Mucosa of descending colon (tissue), 3 donors: Measurements from ENCODE around the gene PTCD3. TPM values are rescaled to one million over a fixed set of nuclear protein-coding genes. Genes with fewer than 3 reads are reported as not detected.

Experiments
- ATAC-seq: fragments of 200-7000 bp; cut with Tn5 transposase; one replicate; pipeline ENCODE4 v1.9.1; 2020; ENCODE audit warnings: mild to moderate bottlenecking, moderate library complexity
- DNase-seq, 3 donors: peaks; one replicate each; pipeline ENCODE4 v3.0.0-alpha.2; 2020
- H3K36me3 ChIP-seq: fragments of 200-600 bp; one replicate; pipeline ENCODE4 v1.8.0; 2021; ENCODE audit warnings: low read depth, mild to moderate bottlenecking
- H3K4me1 ChIP-seq: fragments of 200-600 bp; one replicate; pipeline ENCODE4 v1.8.0; 2021; ENCODE audit warnings: low read depth, mild to moderate bottlenecking
- H3K4me3 ChIP-seq: fragments of 200-600 bp; one replicate; pipeline ENCODE4 v1.8.0; 2021; ENCODE audit warnings: mild to moderate bottlenecking
- H3K9me3 ChIP-seq: fragments of 200-600 bp; one replicate; pipeline ENCODE4 v1.8.0; 2021; ENCODE audit warnings: mild to moderate bottlenecking
- intact Hi-C, 2 donors: fragments of 100-400 bp; cut with DNase I in 1 of 2; cut with micrococcal nuclease in 1 of 2; formaldehyde crosslinking; loops; one replicate each; pipeline versions ENCODE4 v1.11.0 to v1.11.1; 2022; cut with DNase I, micrococcal nuclease
- total RNA-seq, 3 donors: library from RNA; stranded (reverse); fragmentation: NEBNext Ultra II Directional in 2 of 3; extraction: Animal tissue kit (Norgen Biotek cat#: 25700) in 2 of 3; gene quantifications; one replicate each; pipeline versions ENCODE4 v1.2.1 to v1.2.4, GENCODE V29; 2021 to 2023
- TF ChIP-seq, protein P1 (sequence below): fragments of 200-600 bp; IDR thresholded peaks from one replicate; pipeline ENCODE4 v1.8.0; 2022; ENCODE audit warnings: antibody characterized with exemption, mild to moderate bottlenecking
- donor health status: DM: no; HTN: no; CAD: no; lungs with moderate emphysema.
- donor health status: DM: no; HTN: no; CAD: no.
- donor health status: DM: no; HTN: yes; CAD: no.

Gene PTCD3
- total RNA-seq, 3 donors from 2014 or later: 89.3 to 90.5 (median 90.4) TPM

DNA sequence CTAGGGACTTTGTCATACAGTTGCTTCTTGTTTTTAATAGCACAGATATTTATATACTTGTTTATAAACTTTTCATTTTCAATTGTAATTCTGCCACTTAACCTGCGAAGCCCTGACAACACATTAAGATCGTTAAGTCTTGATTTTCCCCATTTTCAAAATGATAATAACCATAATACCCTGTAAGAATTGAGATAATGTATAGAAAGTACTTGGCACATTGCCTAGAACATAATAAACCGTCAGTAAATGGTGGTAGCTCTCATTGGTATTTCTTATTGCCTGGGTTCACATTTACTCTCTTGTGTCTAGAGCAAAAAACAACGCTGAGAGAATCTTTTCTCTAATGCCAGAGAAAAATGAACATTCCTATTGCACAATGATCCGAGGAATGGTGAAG lies 18.6 kb downstream of the PTCD3 start:
- no peak for ATAC-seq
- intact Hi-C loops: no loop called here
- TF ChIP-seq, protein P1, sequence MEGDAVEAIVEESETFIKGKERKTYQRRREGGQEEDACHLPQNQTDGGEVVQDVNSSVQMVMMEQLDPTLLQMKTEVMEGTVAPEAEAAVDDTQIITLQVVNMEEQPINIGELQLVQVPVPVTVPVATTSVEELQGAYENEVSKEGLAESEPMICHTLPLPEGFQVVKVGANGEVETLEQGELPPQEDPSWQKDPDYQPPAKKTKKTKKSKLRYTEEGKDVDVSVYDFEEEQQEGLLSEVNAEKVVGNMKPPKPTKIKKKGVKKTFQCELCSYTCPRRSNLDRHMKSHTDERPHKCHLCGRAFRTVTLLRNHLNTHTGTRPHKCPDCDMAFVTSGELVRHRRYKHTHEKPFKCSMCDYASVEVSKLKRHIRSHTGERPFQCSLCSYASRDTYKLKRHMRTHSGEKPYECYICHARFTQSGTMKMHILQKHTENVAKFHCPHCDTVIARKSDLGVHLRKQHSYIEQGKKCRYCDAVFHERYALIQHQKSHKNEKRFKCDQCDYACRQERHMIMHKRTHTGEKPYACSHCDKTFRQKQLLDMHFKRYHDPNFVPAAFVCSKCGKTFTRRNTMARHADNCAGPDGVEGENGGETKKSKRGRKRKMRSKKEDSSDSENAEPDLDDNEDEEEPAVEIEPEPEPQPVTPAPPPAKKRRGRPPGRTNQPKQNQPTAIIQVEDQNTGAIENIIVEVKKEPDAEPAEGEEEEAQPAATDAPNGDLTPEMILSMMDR: no peak
- no peaks in the 10 kb centered on the region for H3K9me3 ChIP-seq
- DNase-seq: no peak
- H3K36me3 ChIP-seq: peaks cover 2% of the 10 kb centered on the region
- H3K4me3 ChIP-seq: no peak overlapping the region
- H3K4me1 ChIP-seq: no peaks in the 10 kb centered on the region

DNA sequence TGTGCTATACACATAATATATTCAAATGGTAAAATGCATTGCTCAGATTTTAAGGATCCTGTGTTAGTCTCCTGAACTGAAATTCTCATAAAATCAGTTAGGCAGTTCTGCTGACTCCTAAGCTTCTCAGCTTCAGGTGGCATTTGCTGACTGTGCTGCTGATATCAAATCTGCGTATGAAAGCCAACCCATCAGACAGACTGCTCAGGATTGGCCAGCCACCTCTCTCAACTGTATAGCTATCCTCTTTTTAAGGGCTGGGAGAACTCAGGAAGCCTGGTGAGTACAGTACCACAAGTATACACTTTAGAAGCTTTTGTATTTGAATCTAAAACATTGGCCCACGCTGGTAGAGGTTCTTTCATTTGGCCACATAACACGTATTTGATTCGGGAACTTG lies 28.7 kb downstream of the PTCD3 start:
- intact Hi-C loops: no loop called here
- ATAC-seq (no peak), DNase-seq (no peak)
- Histone ChIP-seq H3K9me3 (no peaks in the 10 kb centered on the region), H3K4me1 (no peaks in the 10 kb centered on the region), H3K4me3 (no peak overlapping the region), H3K36me3 (peaks cover 8% of the 10 kb centered on the region)
- TF ChIP-seq, protein P1: no peak

GRCh38 chr2:86135653-86136052 lies 29.6 kb downstream of the PTCD3 start:
- H3K36me3 ChIP-seq: peaks cover 8% of the 10 kb centered on the region
- intact Hi-C loops: no loop called here
- TF ChIP-seq, protein P1: no peak
- no peak for ATAC-seq
- H3K9me3 ChIP-seq: no peaks in the 10 kb centered on the region
- DNase-seq: no peak
- H3K4me3 ChIP-seq: no peak overlapping the region
- H3K4me1 ChIP-seq: no peaks in the 10 kb centered on the region

DNA sequence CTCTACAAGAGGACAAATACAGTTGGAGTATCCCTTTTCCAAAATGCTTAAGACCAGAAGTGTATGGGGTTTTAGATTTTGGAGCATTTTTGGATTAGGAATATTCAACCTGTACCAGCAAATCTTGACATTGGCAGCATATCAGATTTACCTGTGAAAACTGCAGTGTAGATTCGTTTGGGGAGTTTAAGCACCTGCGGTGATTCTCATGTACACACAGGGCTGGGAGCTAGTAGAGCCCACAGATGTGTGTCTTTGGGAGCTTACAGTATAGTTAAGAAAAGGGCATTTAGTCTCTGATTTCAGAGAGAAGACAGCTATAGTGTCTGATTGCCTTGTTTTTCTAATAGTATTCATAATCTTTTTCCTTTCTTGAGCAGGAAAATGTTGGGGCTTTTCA lies 30.1 kb downstream of the PTCD3 start:
- ATAC-seq: no peak

DNA sequence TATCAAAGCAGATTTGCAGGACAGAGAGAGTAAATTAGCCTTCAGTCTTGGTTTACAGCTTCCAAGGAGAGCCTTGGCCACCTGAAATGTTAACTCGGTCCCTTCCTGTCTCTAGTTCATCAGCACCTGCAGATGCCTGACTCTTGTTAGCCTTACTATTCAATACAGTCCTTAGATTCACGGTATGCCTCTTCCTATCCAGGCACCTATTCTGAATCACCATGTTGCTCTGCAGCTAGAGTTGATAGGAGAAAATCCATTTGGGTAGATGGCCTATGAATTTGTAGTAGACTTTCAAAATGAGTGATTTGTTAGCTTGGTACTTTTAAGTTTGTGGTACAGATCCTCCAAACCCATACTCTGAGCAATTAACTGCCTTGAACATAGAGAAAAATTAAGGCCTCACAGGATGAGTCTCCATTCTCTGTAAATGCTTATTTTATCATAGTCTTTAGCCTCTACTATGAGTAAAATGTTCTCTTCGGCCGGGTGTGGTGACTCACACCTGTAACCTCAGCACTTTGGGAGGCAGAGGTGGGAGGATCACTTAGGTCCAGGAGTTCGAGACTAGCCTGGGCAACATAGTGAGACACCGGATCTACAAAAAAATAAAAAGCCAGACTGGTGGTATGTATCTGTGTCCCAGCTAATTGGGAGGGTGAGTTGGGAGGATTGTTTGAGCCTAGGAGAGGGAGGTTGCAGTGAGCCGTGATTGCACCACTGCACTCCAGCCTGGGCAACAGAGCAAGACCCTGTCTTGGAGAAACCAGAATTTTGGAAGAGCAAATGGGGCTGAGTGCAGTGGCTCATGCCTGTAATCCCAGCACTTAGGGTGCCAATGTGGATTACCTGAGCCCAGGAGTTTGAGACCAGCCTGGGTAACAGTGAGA lies 32.9 kb downstream of the PTCD3 start:
- Histone ChIP-seq H3K4me1 (no peaks in the 10 kb centered on the region), H3K4me3 (no peak overlapping the region), H3K36me3 (peaks cover 8% of the 10 kb centered on the region), H3K9me3 (no peaks in the 10 kb centered on the region)
- DNase-seq: no peak
- intact Hi-C loops: no loop called here
- no peak for ATAC-seq
- TF ChIP-seq, protein P1: no peak

More for the DNA sequence above, 30.1 kb downstream of the PTCD3 start:
- Histone ChIP-seq H3K36me3 (peaks cover 8% of the 10 kb centered on the region), H3K4me1 (no peaks in the 10 kb centered on the region), H3K4me3 (no peak overlapping the region), H3K9me3 (no peaks in the 10 kb centered on the region)
- DNase-seq: no peak
- intact Hi-C loops: no loop called here
- TF ChIP-seq, protein P1: no peak
